IPS DF 19.7 (cell line): ENCODE data around the gene LRRN3.

ENCODE experiments used
- DNase-seq: peaks from one replicate; pipeline ENCODE4 v3.0.0-alpha.2; 2013; ENCODE audit warnings: low read depth, low spot score

The LRRN3 gene

GRCh38 chr7:111164442-111164841, 73.5 kb downstream of the LRRN3 start:
- no peak for DNase-seq

DNA sequence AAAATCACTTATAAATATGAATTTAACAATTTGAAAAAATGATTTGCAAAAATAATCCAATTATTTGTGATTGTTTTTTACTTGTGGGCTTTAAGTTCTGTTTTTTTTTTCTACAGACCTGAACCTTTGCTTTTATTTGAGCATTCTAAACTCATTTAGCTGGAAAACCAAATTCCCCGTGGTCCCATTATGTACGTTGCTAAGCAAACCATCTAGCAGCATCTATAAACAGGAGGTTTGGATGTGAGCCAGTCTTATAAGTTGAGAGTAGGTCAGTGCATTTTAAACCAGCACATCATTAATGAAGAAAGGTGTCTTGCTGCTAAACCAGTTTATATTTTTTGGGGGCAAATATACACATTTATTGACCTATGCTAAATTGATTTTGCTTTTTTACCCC, 77.3 kb downstream of the LRRN3 start:
- DNase-seq = no peak

DNA sequence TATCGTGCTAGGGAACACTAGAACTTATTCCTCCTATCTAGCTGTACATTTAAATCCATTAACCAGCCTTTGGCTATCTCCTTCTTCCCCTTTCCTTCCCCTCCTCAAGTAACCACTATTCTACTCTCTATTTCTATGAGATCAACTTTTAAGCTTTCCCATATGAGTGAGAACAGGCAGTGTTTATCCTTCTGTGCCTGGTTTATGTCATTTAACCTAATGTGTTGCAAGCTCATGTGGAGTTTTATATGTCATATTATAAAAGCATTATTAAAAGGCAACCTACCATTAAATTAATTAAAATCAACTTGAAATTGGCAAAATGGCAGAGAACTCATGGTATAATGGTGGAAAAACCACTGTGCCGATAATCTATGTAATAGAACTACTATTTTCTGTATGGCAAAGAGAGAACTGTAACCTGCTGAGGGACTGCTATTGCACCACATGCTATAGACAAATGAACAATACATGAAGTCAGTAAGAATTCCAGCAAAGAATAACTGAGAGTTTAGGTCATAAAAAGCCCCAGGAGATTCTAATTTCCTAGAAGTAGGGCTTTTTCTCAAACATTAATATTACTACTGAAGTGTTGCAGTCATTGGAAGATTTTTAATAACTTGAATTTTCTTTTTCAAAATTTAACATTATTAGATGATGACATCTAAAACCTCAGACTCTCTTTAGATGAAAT, 81.8 kb downstream of the LRRN3 start:
- DNase-seq = no peak

DNA sequence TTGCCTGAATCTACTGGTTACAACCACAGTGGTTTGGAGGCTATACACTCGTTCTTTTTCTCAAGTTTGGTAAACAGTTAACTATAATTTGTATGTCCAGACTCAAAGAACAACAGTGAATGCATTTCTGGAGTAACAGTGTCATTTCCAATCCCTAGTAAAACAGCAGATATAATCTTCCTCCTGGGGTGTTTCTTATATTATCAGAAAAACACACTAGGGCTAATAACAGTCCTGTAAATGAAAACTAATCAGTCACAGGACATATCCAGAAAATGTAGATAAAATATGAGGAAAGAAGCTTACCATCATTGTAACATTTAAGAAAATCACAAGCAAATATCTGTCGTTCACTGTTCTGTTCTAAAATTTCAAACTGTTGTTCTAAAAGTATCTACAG, 82.6 kb downstream of the LRRN3 start:
- DNase-seq = no peak

GRCh38 chr7:111173990-111174389, 83.1 kb downstream of the LRRN3 start:
- no peak for DNase-seq

- DNase-seq = no peak
These were observed 83.6 kb downstream of the LRRN3 start for GRCh38 chr7:111174510-111174909.
